Left ventricle myocardium inferior (tissue), 1 donor: ENCODE results near the gene AIF1L. TPM values are rescaled to one million over a fixed set of nuclear protein-coding genes. Genes with fewer than 3 reads are reported as not detected.

ENCODE experiments used
- DNase-seq: peaks from one replicate; pipeline ENCODE4 v3.0.0-alpha.2; 2020
- H3K27ac ChIP-seq: fragments of 200-600 bp; replicated peaks from 2 replicates; pipeline ENCODE4 v1.8.0; 2021
- H3K27me3 ChIP-seq: fragments of 200-600 bp; 2 replicates; pipeline ENCODE4 v1.8.0; 2021; ENCODE audit warnings: low read depth
- H3K36me3 ChIP-seq: fragments of 200-600 bp; 2 replicates; pipeline ENCODE4 v1.8.0; 2021
- H3K4me1 ChIP-seq: fragments of 200-600 bp; 2 replicates; pipeline ENCODE4 v1.8.0; 2021
- H3K4me3 ChIP-seq: fragments of 200-600 bp; 2 replicates; pipeline ENCODE4 v1.8.0; 2021; ENCODE audit warnings: mild to moderate bottlenecking, moderate library complexity
- H3K9me3 ChIP-seq: fragments of 200-600 bp; replicated peaks from 2 replicates; pipeline ENCODE4 v1.8.0; 2021
- CTCF ChIP-seq: fragments of 200-600 bp; IDR thresholded peaks from 2 replicates; pipeline ENCODE4 v1.8.0; 2021; ENCODE audit warnings: antibody characterized with exemption, mild to moderate bottlenecking, borderline replicate concordance
- intact Hi-C: fragments of 100-400 bp; cut with micrococcal nuclease; formaldehyde crosslinking; loops from one replicate; pipeline ENCODE4 v1.11.0; 2022
- total RNA-seq: library from RNA; stranded (reverse); fragmentation: NEBNext Ultra II Directional; extraction: Animal tissue kit (Norgen Biotek cat#: 25700); gene quantifications from one replicate; pipeline ENCODE4 v1.2.1, GENCODE V29; 2021
- donor health status: DM: no; HTN: yes; CAD: no; lungs with severe emphysema.

AIF1L gene
- total RNA-seq, 1 donor from 2014 or later, result 16.5 TPM

- no peak overlapping the region for H3K27ac ChIP-seq
- intact Hi-C loops, result no loop called here
- H3K4me1 ChIP-seq, result no peaks in the 10 kb centered on the region
- H3K4me3 ChIP-seq, result no peak overlapping the region
- H3K9me3 ChIP-seq, result no peaks in the 10 kb centered on the region
- no peak for DNase-seq
- H3K36me3 ChIP-seq, result no peaks in the 10 kb centered on the region
- no peak for TF ChIP-seq CTCF
- H3K27me3 ChIP-seq, result peaks cover 2% of the 10 kb centered on the region
These were observed 10.8 kb upstream of the AIF1L start for GRCh38 chr9:131085370-131086122.

- intact Hi-C loops, result no loop called here
- no peak for DNase-seq
- H3K27ac ChIP-seq, result no peak overlapping the region
- H3K9me3 ChIP-seq, result no peaks in the 10 kb centered on the region
- H3K36me3 ChIP-seq, result no peaks in the 10 kb centered on the region
- H3K4me3 ChIP-seq, result no peak overlapping the region
- no peaks in the 10 kb centered on the region for H3K4me1 ChIP-seq
- no peak for TF ChIP-seq CTCF
- H3K27me3 ChIP-seq, result peaks cover 5% of the 10 kb centered on the region
These were observed 8.9 kb upstream of the AIF1L start for GRCh38 chr9:131087354-131087893.

- DNase-seq, result no peak
- Histone ChIP-seq H3K9me3 (no peaks in the 10 kb centered on the region), H3K36me3 (no peaks in the 10 kb centered on the region), H3K27ac (no peak overlapping the region), H3K4me1 (peaks cover 5% of the 10 kb centered on the region), H3K4me3 (no peak overlapping the region), H3K27me3 (peaks cover 30% of the 10 kb centered on the region)
- TF ChIP-seq CTCF, result no peak
- intact Hi-C loops, result no loop called here
These were observed 6.1 kb upstream of the AIF1L start for GRCh38 chr9:131090025-131090787.

- H3K27ac ChIP-seq, result no peak overlapping the region
- intact Hi-C loops, result no loop called here
- no peak overlapping the region for H3K4me3 ChIP-seq
- no peak for DNase-seq
- no peaks in the 10 kb centered on the region for H3K9me3 ChIP-seq
- no peaks in the 10 kb centered on the region for H3K36me3 ChIP-seq
- TF ChIP-seq CTCF, result no peak
- H3K27me3 ChIP-seq, result peaks cover 43% of the 10 kb centered on the region
- peaks cover 17% of the 10 kb centered on the region for H3K4me1 ChIP-seq
These were observed 4.9 kb upstream of the AIF1L start for GRCh38 chr9:131091352-131091992.

- Histone ChIP-seq H3K27me3 (peaks cover 48% of the 10 kb centered on the region), H3K4me3 (no peak overlapping the region), H3K27ac (no peak overlapping the region), H3K36me3 (no peaks in the 10 kb centered on the region), H3K4me1 (peaks cover 23% of the 10 kb centered on the region), H3K9me3 (no peaks in the 10 kb centered on the region)
- DNase-seq, result no peak
- TF ChIP-seq CTCF, result no peak
- intact Hi-C loops, result no loop called here
These were observed 4.3 kb upstream of the AIF1L start for GRCh38 chr9:131092030-131092429.
